ENCODE data around the gene BNIP2. TPM values are rescaled to one million over a fixed set of nuclear protein-coding genes. Genes with fewer than 3 reads are reported as not detected.
"Not testable (repeated sequence)": the region's sequence is repeated elsewhere in the genome, so short reads cannot be mapped to it uniquely, and the experiment has no call there.

Gene BNIP2
- polyA plus RNA-seq, 3 donors from 2014 or later = 89.5 to 144 (median 127) TPM

DNA sequence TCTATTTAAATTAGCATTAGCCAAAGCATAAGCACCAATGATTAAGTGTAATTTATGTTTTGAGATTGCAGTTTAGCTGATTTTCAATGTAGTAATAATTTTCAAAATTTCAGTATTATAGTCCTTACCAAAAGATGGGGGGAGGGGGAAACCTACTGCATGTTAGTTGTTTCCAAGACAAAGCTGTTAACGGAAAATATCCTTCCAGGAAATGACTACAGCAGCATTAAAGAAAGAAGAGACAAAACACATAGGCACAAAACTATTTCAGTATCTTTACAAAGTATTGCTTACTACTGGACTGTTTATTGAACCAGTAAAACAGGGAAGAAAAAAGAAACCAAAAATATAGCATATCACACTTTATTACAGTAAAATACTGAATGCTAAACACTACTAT lies 10.5 kb downstream of the BNIP2 start:
- no peak overlapping the region for H3K27ac Mint-ChIP-seq
- H3K9me3 Mint-ChIP-seq = no peaks in the 10 kb centered on the region
- DNase-seq = no peak
- H3K36me3 Mint-ChIP-seq = peaks cover 0 to 50% (median 11%) of the 10 kb centered on the region in 3 donors
- no peak overlapping the region for H3K4me3 Mint-ChIP-seq
- H3K4me1 Mint-ChIP-seq = peaks cover 5 to 15% of the 10 kb centered on the region in 2 donors
- H3K27me3 Mint-ChIP-seq (ENCODE audit: low read depth in 3 of 3) = peaks cover 0 to 2% (median 0%) of the 10 kb centered on the region in 3 donors

DNA sequence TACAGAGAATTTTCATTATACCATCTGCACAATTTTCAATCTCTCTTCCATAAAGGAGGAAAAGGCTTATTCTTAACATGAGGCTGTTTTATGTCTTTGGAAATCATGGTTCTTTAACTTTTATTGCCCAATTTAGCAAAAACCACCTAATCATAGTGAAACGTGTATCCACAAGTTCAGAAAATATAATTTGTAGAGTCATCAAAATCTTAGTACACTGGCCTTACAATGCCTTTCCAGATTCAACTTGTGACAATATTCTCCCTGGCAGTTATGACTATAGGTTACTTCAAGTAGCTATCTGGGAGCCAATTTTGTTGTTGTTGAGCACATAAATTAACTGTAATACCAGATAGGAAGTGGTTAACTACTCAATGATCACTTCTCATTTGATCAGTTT lies 10.9 kb downstream of the BNIP2 start:
- peaks cover 0 to 49% (median 11%) of the 10 kb centered on the region in 3 donors for H3K36me3 Mint-ChIP-seq

DNA sequence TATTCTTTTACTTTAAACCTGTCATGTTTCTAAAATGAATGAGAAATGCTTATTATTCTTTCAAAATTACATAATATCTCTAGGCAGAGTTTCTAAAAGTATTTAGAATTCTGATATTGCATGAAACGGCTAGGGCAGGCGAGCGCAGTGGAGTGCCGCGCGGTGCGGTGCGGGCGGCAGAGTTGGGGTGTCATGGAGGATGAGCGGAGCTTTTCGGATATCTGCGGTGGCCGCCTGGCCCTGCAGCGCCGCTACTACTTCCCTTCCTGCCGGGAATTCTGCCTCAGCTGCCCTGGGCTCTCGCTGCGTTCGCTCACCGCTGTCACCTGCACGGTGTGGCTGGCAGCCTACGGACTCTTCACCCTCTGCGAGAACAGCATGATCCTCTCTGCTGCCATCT lies 12.6 kb downstream of the BNIP2 start:
- Mint-ChIP-seq H3K4me1 (no peaks in the 10 kb centered on the region), H3K27me3 (ENCODE audit: low read depth in 3 of 3) (peaks cover 0 to 2% (median 0%) of the 10 kb centered on the region in 3 donors), H3K27ac (no peak overlapping the region), H3K4me3 (no peak overlapping the region), H3K36me3 (peaks cover 4 to 52% (median 16%) of the 10 kb centered on the region in 3 donors), H3K9me3 (no peaks in the 10 kb centered on the region)
- no peak for DNase-seq

More for the DNA sequence above, 10.9 kb downstream of the BNIP2 start:
- H3K9me3 Mint-ChIP-seq = no peaks in the 10 kb centered on the region
- no peak overlapping the region for H3K4me3 Mint-ChIP-seq
- DNase-seq = no peak
- peaks cover 0 to 2% (median 0%) of the 10 kb centered on the region in 3 donors for H3K27me3 Mint-ChIP-seq (ENCODE audit: low read depth in 3 of 3)
- peaks cover 3 to 11% of the 10 kb centered on the region in 2 donors for H3K4me1 Mint-ChIP-seq
- H3K27ac Mint-ChIP-seq = no peak overlapping the region

DNA sequence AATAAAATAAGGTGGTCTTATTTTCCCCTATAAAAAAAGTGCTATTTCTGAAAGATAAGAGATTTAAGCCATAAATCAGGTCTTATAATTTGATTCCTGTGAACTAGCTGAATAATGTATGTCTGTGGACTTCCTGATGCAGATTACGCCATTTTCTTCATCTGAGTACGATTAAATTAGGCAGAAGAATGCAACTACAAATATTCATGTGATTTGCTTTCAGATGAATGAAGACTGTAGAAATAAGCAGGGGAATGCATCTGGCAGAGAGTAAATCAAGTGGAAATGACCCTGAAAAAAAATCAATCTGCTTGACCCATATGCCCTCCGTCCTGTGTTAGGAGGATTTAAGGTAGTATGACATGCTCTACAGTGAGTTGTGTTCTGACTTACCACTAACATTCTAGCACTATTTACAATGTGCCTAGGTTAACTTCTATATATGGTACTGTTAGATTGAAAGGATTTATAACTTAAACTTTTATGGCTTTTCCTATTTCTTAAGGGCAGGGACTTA lies 14.7 kb downstream of the BNIP2 start:
- no peak for DNase-seq
- no peak overlapping the region for H3K4me3 Mint-ChIP-seq
- peaks cover 9 to 57% (median 26%) of the 10 kb centered on the region in 3 donors for H3K36me3 Mint-ChIP-seq
- no peaks in the 10 kb centered on the region for H3K4me1 Mint-ChIP-seq
- H3K9me3 Mint-ChIP-seq = no peaks in the 10 kb centered on the region
- peaks cover 0 to 2% (median 0%) of the 10 kb centered on the region in 3 donors for H3K27me3 Mint-ChIP-seq (ENCODE audit: low read depth in 3 of 3)
- H3K27ac Mint-ChIP-seq = no peak overlapping the region

DNA sequence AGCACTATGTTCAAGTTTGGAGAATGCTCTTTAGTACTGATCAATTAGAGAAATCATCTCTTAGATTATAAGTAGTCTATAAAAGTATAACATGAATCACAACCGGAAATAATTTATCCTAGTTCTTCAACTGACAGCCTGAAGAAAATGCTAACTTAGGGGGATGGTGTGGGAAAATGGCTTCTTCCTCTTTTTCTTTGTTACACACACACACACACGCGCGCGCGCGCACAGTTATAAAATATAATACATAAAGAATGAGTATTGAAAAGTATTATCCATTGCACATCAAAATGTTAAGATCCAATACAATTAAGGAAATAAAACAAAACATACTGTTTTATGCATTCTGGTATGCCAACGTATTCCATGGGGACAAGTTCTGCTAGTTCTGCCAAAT lies 20.6 kb downstream of the BNIP2 start:
- Mint-ChIP-seq H3K9me3 (no peaks in the 10 kb centered on the region), H3K4me1 (peaks cover 0 to 5% of the 10 kb centered on the region in 2 donors), H3K4me3 (no peak overlapping the region), H3K27ac (no peak overlapping the region), H3K36me3 (peaks cover 14 to 36% (median 22%) of the 10 kb centered on the region in 3 donors), H3K27me3 (ENCODE audit: low read depth in 3 of 3) (no peaks in the 10 kb centered on the region)
- DNase-seq = no peak

DNA sequence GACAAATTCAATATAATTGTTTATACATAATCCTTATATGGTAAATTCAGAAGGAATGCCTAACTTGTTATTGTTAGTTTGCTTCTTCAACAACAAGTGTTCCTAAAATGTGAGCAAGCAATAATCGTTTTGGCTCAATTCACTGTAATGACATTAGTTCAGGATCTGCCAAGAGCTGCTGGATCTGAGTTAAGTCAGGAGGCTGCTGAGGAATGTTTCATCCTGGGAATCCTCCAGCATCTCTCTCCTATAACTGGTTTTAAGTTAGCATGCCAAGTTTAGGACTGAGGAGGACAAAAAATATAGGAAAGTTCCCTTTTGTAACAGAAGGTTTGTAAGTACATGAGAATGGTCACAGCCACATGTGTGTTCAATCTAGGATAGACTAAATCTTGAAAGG lies 26.9 kb downstream of the BNIP2 start:
- DNase-seq = no peak
- peaks cover 4 to 17% (median 4%) of the 10 kb centered on the region in 3 donors for H3K36me3 Mint-ChIP-seq
- peaks cover 5 to 6% of the 10 kb centered on the region in 2 donors for H3K4me1 Mint-ChIP-seq
- no peaks in the 10 kb centered on the region for H3K9me3 Mint-ChIP-seq
- peaks cover 2 to 6% (median 4%) of the 10 kb centered on the region in 3 donors for H3K27me3 Mint-ChIP-seq (ENCODE audit: low read depth in 3 of 3)
- no peak overlapping the region for H3K27ac Mint-ChIP-seq
- no peak overlapping the region for H3K4me3 Mint-ChIP-seq

DNA sequence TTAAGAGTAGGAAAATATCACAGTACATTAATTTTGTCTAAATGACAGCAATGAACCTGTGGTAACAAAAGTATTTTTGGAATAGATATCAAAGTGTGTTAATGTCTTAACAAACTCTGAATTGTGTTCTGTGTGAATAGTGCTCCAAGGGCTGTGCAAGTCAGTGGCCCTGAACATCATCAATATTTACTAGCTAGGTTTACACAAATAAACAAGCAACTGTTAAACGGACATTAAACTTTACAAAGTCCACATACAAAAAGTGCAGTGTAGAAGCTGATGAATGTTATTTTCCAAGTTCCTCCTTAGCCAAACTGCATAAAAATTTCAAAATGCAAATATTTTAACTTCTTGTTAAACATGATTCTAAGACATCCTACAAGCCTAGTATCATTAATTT lies 29.8 kb downstream of the BNIP2 start:
- H3K36me3 Mint-ChIP-seq = peaks cover 0 to 13% (median 4%) of the 10 kb centered on the region in 3 donors
- peaks cover 6 to 8% (median 7%) of the 10 kb centered on the region in 3 donors for H3K27me3 Mint-ChIP-seq (ENCODE audit: low read depth in 3 of 3)
- H3K4me1 Mint-ChIP-seq = peaks cover 0 to 7% of the 10 kb centered on the region in 2 donors
- no peaks in the 10 kb centered on the region for H3K9me3 Mint-ChIP-seq
- H3K4me3 Mint-ChIP-seq = peak overlapping the region in 2 of 5 donors; percentile 7 to 36
- no peak for DNase-seq
- peak overlapping the region in 2 of 6 donors; percentile 24 to 31 for H3K27ac Mint-ChIP-seq

DNA sequence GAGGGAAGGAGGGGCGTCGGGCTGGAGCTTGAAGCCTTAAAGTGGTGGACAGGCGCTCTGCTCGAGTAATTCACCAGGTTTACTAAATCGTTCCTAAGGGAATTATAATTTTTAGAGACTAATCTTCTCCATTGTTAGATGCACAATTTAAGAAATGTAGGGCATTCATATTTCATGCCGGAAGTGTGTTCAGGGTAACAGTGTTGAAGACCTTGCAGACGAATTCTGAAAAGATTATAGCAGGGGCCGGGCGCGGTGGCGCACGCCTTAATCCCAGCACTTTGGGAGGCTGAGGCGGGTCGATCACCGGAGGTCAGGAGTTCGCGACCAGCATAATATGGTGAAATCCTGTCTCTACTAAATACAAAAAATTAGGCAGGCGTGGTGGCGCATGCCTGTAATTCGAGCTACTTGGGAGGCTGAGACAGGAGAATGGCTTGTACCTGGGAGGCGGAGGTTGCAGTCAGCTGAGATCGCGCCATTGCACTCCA lies 31.4 kb downstream of the BNIP2 start:
- peak overlapping the region in 2 of 6 donors; percentile 77 to 86 for H3K27ac Mint-ChIP-seq
- no peak for DNase-seq
- H3K9me3 Mint-ChIP-seq = no peaks in the 10 kb centered on the region
- H3K4me3 Mint-ChIP-seq = no peak overlapping the region
- H3K36me3 Mint-ChIP-seq = peaks cover 0 to 12% (median 4%) of the 10 kb centered on the region in 3 donors
- peaks cover 6 to 8% (median 7%) of the 10 kb centered on the region in 3 donors for H3K27me3 Mint-ChIP-seq (ENCODE audit: low read depth in 3 of 3)
- peaks cover 0 to 7% of the 10 kb centered on the region in 2 donors for H3K4me1 Mint-ChIP-seq

DNA sequence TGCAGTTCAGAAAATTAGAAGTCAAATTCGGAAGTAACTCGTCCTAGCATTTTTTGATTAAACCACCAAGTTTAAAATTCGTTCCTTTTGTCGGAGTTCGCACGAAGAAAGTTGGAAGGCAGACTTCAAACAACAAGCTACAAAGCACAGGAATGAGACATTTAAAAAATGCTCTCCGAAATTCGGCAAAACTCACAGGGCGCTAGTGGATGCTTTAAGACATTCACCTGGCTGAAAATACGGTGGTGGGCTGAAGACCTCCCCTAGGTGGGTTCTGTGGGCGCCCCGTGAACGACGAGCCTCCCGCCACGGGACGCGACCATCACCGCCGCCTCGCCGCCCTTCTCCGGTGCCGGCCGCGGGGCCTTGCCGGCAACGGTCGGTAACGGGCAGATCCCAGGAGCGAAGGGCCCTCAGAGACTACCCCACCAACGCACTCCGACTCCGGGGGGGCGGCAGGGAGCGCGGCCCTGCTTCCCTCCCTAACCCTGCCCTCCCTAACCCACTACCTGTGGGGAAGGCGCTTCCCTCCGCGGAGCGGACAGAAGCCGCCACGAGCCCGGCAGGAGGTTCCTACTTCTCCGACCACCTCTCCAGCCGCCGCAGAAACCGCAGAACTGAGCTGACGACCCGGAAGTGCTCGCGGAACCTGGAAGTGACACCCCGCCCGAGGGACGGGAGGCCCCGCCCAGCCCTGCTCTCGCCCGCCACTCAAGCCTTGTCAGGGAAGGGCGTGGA lies 32.1 kb downstream of the BNIP2 start, which contains the start of gene GTF2A2:
Gene GTF2A2 (minus strand): TSS at position 619 of the 738 bp plus-strand sequence. CDS start 5,238 bp downstream, outside the sequence.
- Mint-ChIP-seq H3K27ac (peak within 1 kb of the TSS in 3 of 6 donors; percentile 8 to 86 (median 77)), H3K4me3 (peak within 1 kb of the TSS in 3 of 5 donors; percentile 23 to 40 (median 31)), H3K27me3 (ENCODE audit: low read depth in 3 of 3) (peaks cover 6 to 8% (median 7%) of the 10 kb centered on the region in 3 donors), H3K36me3 (peaks cover 6 to 16% (median 8%) of the 10 kb centered on the region in 3 donors), H3K4me1 (peaks cover 0 to 7% of the 10 kb centered on the region in 2 donors), H3K9me3 (no peaks in the 10 kb centered on the region)
- DNase-seq = peak; percentile 94 to 96 (median 95)

DNA sequence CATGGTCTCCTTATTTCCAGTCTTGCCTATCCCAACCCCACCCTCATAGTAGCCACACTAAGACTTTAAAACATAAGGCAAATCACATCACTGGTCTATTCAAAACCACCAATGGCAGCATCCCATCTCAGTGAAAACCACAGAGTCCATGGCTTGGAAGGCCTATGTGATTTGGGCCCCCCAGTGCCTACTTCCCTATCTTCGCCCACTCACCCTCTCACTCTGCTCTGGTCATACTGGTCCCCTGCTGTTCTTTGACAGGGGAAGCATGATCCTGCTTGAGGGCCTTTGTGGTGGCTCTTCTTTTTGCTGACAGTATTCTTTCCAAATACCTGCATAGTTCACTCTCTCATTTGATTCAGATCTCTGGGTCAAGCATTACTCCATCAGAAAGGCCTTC lies 35.1 kb downstream of the BNIP2 start:
- no peak overlapping the region for H3K27ac Mint-ChIP-seq
- no peak overlapping the region for H3K4me3 Mint-ChIP-seq
- no peak for DNase-seq
- H3K27me3 Mint-ChIP-seq (ENCODE audit: low read depth in 3 of 3) = peaks cover 6 to 8% (median 7%) of the 10 kb centered on the region in 3 donors
- H3K4me1 Mint-ChIP-seq = peaks cover 0 to 7% of the 10 kb centered on the region in 2 donors
- no peaks in the 10 kb centered on the region for H3K9me3 Mint-ChIP-seq
- peaks cover 8 to 19% (median 15%) of the 10 kb centered on the region in 3 donors for H3K36me3 Mint-ChIP-seq

DNA sequence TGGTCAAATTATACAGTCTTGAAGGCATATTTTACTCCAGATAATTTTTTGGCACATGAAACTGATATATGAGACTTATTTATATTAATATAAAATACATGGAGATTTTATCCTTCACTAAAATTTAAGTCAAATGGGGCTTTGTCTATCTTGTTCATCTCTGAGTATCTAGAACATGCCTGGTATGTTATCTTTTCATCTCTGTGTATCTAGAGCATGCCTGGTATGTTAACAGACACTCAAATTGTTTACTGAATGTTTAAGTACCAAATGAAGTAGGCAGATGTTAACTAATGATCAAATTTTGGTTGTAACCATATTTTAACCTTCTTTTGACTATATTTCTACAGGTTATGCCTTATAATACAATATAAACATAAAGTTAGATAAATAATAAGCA lies 39.5 kb downstream of the BNIP2 start:
- DNase-seq = no peak
- peaks cover 0 to 2% of the 10 kb centered on the region in 2 donors for H3K4me1 Mint-ChIP-seq
- H3K36me3 Mint-ChIP-seq = peaks cover 13 to 32% (median 26%) of the 10 kb centered on the region in 3 donors
- H3K27ac Mint-ChIP-seq = no peak overlapping the region
- H3K4me3 Mint-ChIP-seq = no peak overlapping the region
- H3K27me3 Mint-ChIP-seq (ENCODE audit: low read depth in 3 of 3) = no peaks in the 10 kb centered on the region
- no peaks in the 10 kb centered on the region for H3K9me3 Mint-ChIP-seq

DNA sequence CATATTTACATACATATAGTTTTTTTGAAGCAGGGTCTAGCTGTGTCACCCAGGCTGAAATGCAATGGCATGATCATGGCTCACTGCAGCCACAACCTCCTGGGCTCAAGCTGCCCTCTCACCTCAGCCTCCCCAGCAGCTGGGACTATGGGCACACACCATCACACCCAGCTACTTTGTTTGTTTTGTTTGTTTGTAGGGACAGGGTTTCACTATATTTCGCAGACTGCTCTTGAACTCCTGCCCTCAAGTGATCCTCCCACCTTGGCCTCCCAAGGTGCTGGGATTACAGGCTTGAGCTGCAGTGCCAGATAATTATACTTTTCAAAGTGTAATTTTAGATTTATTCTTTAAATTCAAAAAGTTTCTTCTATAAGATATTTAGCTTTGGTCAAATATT lies 42.0 kb downstream of the BNIP2 start:
- Mint-ChIP-seq H3K27ac (no peak overlapping the region), H3K9me3 (no peaks in the 10 kb centered on the region), H3K36me3 (peaks cover 11 to 31% (median 24%) of the 10 kb centered on the region in 3 donors), H3K4me3 (no peak overlapping the region), H3K4me1 (peaks cover 0 to 2% of the 10 kb centered on the region in 2 donors), H3K27me3 (ENCODE audit: low read depth in 3 of 3) (no peaks in the 10 kb centered on the region)
- DNase-seq = no peak

DNA sequence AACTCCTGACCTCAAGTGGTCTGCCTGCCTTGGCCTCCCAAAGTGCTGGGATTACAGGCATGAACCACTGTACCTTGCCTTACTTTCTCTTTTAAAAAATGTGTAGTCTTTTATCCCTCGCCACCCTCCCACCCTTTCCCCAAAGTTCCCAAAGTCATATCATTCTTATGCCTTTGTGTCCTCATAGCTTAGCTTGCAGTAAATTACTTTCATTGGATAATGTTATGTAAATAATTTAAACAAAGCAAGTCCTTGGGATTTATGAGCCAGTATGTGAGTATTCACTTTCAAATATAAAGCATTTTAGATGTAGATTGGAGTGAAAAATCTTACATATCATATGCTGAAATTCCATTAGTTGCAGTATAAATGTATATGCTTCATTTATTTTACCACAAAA lies 42.8 kb downstream of the BNIP2 start:
- Mint-ChIP-seq H3K27me3 (ENCODE audit: low read depth in 3 of 3) (no peaks in the 10 kb centered on the region), H3K27ac (no peak overlapping the region), H3K4me3 (no peak overlapping the region), H3K9me3 (no peaks in the 10 kb centered on the region), H3K36me3 (peaks cover 8 to 31% (median 24%) of the 10 kb centered on the region in 3 donors), H3K4me1 (peaks cover 2 to 4% of the 10 kb centered on the region in 2 donors)
- no peak for DNase-seq

DNA sequence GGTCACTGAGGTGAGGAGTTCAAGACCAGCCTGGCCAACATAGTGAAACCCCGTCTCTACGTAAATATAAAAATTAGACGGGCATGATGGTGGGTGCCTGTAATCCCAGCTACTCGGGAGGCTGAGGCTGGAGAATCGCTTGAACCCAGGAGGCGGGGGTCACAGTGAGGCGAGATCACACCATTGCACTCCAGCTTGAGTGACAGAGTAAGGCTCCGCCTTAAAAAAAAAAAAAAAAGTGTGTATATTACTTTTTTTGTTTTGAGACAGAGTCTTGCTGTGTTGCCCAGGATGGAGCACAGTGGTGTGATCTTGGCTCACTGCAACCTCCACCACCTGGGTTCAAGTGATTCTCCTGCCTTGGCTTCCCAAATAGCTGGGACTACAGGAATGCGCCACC lies 43.3 kb downstream of the BNIP2 start:
- not testable (repeated sequence) for H3K4me3 Mint-ChIP-seq; H3K9me3 Mint-ChIP-seq; H3K27me3 Mint-ChIP-seq (ENCODE audit: low read depth in 3 of 3); H3K27ac Mint-ChIP-seq; DNase-seq; H3K4me1 Mint-ChIP-seq
- H3K36me3 Mint-ChIP-seq = peaks cover 8 to 30% (median 22%) of the 10 kb centered on the region in 3 donors
